Measurements from ENCODE around the gene MFSD6L.

Gene MFSD6L

GRCh38 chr17:8754890-8755289 lies 44.3 kb downstream of the MFSD6L start:
- TF ChIP-seq, protein P1, sequence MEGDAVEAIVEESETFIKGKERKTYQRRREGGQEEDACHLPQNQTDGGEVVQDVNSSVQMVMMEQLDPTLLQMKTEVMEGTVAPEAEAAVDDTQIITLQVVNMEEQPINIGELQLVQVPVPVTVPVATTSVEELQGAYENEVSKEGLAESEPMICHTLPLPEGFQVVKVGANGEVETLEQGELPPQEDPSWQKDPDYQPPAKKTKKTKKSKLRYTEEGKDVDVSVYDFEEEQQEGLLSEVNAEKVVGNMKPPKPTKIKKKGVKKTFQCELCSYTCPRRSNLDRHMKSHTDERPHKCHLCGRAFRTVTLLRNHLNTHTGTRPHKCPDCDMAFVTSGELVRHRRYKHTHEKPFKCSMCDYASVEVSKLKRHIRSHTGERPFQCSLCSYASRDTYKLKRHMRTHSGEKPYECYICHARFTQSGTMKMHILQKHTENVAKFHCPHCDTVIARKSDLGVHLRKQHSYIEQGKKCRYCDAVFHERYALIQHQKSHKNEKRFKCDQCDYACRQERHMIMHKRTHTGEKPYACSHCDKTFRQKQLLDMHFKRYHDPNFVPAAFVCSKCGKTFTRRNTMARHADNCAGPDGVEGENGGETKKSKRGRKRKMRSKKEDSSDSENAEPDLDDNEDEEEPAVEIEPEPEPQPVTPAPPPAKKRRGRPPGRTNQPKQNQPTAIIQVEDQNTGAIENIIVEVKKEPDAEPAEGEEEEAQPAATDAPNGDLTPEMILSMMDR (IDR thresholded peaks at IDR 0.05; ENCODE audit: borderline replicate concordance, insufficient read depth, low read depth, low read length) = no peak
- no peak overlapping the region for H3K4me3 ChIP-seq (ENCODE audit: low read depth, low read length)

DNA sequence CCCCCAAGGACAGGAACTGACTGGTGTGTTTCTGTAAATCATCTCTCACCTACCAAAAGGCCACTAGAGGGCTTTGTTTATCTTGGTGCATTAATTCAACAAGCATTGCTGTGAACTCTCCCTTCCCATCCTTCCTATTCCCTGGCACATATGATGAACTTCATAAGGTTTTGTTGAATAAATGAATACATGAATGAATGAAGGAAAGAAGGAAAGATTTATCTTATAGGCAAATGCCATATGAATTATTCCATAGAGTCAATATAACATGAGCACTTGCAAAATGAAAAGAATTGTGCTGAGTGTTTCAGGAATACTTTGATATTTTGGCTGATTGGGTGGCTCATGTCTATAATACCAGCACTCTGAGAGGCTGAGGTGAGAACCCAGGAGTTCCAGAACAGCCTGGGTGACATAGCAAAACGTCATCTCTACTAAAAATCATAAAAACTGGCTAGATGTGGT lies 45.2 kb downstream of the MFSD6L start:
- TF ChIP-seq, protein P1 (IDR thresholded peaks at IDR 0.05; ENCODE audit: borderline replicate concordance, insufficient read depth, low read depth, low read length) = peak; percentile 49; the same call in 1 of the 2 replicates
- no peak overlapping the region for H3K4me3 ChIP-seq (ENCODE audit: low read depth, low read length)

DNA sequence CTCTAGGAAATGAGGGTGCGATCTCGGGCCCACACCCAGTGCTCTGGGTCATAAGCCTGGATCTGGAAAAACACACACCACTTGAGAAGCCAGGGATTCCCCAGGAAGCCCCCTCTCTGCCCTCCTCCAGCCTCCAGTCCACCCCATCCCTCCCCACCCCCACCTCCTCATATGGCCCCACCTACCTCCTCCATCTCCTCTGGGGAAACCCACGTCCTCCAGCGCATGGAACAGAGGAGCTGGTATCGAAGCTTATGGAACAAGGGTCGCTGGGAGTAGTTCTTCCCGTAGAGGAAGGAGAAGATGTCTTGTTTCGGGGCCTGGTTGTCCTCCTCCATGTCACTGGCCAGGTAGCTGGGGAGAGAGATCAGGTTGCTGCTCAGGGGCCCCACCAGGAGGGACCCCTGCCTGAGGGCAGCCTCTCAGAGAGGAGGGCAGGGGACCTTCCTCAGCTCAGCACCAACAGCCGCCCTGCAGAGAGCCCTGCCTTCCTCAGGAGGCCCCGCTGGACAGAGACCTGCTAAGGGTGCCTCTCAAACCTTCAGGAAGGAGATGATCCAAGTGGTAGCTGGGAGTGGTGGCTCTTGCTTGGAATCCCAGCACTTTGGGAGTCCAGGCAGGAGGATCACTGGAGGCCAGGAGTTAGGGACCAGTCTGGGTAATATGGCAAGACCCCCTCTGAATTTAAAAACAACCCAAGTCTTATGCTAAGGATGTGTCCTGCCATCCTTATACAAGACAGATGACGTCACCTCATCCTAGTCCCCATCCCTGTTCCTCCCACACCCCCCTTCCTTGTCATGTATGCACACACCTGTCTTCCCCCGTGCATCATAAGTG lies 45.8 kb downstream of the MFSD6L start:
- no peak overlapping the region for H3K4me3 ChIP-seq (ENCODE audit: low read depth, low read length)
- TF ChIP-seq, protein P1 (IDR thresholded peaks at IDR 0.05; ENCODE audit: borderline replicate concordance, insufficient read depth, low read depth, low read length) = no peak

GRCh38 chr17:8749616-8750015 lies 49.5 kb downstream of the MFSD6L start:
- TF ChIP-seq, protein P1 (IDR thresholded peaks at IDR 0.05; ENCODE audit: borderline replicate concordance, insufficient read depth, low read depth, low read length) = no peak
- H3K4me3 ChIP-seq (ENCODE audit: low read depth, low read length) = no peak overlapping the region

GRCh38 chr17:8747742-8748141 lies 51.4 kb downstream of the MFSD6L start:
- TF ChIP-seq, protein P1 (IDR thresholded peaks at IDR 0.05; ENCODE audit: borderline replicate concordance, insufficient read depth, low read depth, low read length) = no peak
- no peak overlapping the region for H3K4me3 ChIP-seq (ENCODE audit: low read depth, low read length)
